GM10847 (cell line): ENCODE results near the gene CCSER2.

Experiments
- POLR2A ChIP-seq: IDR thresholded peaks from 2 replicates; pipeline ENCODE4 v1.6.1; 2011; ENCODE audit not compliant: insufficient read length; ENCODE audit errors: extremely low read depth

Gene CCSER2

GRCh38 chr10:84440781-84441180 is 112.4 kb downstream of the CCSER2 start:
- TF ChIP-seq POLR2A, result no peak

GRCh38 chr10:84447701-84448400 is 119.5 kb downstream of the CCSER2 start:
- TF ChIP-seq POLR2A, result no peak

- no peak for TF ChIP-seq POLR2A
Measured at GRCh38 chr10:84452003-84452402, 123.6 kb downstream of the CCSER2 start.

GRCh38 chr10:84453303-84453702 is 124.9 kb downstream of the CCSER2 start:
- TF ChIP-seq POLR2A, result no peak

GRCh38 chr10:84456126-84456525 is 127.7 kb downstream of the CCSER2 start:
- no peak for TF ChIP-seq POLR2A

GRCh38 chr10:84460520-84460919 is 132.1 kb downstream of the CCSER2 start:
- no peak for TF ChIP-seq POLR2A

- TF ChIP-seq POLR2A, result no peak
Measured at GRCh38 chr10:84469470-84469869, 141.1 kb downstream of the CCSER2 start.

GRCh38 chr10:84473136-84473535 is 144.7 kb downstream of the CCSER2 start:
- no peak for TF ChIP-seq POLR2A

- no peak for TF ChIP-seq POLR2A
Measured at GRCh38 chr10:84477398-84478128, 149.2 kb downstream of the CCSER2 start.

- no peak for TF ChIP-seq POLR2A
Measured at GRCh38 chr10:84478151-84478550, 149.8 kb downstream of the CCSER2 start.

GRCh38 chr10:84478679-84479078 is 150.3 kb downstream of the CCSER2 start:
- TF ChIP-seq POLR2A, result no peak

GRCh38 chr10:84484541-84484940 is 156.2 kb downstream of the CCSER2 start:
- TF ChIP-seq POLR2A, result no peak

GRCh38 chr10:84493361-84493760 is 165.0 kb downstream of the CCSER2 start:
- no peak for TF ChIP-seq POLR2A

GRCh38 chr10:84493951-84494848 is 165.8 kb downstream of the CCSER2 start:
- TF ChIP-seq POLR2A, result no peak

- no peak for TF ChIP-seq POLR2A
Measured at GRCh38 chr10:84494849-84495180, 166.4 kb downstream of the CCSER2 start.

- TF ChIP-seq POLR2A, result no peak
Measured at GRCh38 chr10:84497978-84498377, 169.6 kb downstream of the CCSER2 start.
